Measurements from ENCODE around the gene AK9.

GRCh38 chr6:109467696-109468095, 223.3 kb downstream of the AK9 start:
- TF ChIP-seq, protein P1, sequence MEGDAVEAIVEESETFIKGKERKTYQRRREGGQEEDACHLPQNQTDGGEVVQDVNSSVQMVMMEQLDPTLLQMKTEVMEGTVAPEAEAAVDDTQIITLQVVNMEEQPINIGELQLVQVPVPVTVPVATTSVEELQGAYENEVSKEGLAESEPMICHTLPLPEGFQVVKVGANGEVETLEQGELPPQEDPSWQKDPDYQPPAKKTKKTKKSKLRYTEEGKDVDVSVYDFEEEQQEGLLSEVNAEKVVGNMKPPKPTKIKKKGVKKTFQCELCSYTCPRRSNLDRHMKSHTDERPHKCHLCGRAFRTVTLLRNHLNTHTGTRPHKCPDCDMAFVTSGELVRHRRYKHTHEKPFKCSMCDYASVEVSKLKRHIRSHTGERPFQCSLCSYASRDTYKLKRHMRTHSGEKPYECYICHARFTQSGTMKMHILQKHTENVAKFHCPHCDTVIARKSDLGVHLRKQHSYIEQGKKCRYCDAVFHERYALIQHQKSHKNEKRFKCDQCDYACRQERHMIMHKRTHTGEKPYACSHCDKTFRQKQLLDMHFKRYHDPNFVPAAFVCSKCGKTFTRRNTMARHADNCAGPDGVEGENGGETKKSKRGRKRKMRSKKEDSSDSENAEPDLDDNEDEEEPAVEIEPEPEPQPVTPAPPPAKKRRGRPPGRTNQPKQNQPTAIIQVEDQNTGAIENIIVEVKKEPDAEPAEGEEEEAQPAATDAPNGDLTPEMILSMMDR (IDR thresholded peaks at IDR 0.05 in 2 of 3, conservative IDR thresholded peaks at IDR 0.05 in 1 of 3; ENCODE audit: borderline replicate concordance in 1 of 3, insufficient read depth in 1 of 3, low read depth in 2 of 3, low read length in 2 of 3), result no peak
- TF ChIP-seq EZH2 (IDR thresholded peaks at IDR 0.05) (no peak), TCF7L2 (IDR thresholded peaks at IDR 0.05; ENCODE audit: borderline replicate concordance, extremely low read depth, insufficient read depth, insufficient read length) (no peak), EZH2phosphoT487 (IDR thresholded peaks at IDR 0.05; ENCODE audit: borderline replicate concordance) (no peak)
- TF ChIP-seq, protein P2, sequence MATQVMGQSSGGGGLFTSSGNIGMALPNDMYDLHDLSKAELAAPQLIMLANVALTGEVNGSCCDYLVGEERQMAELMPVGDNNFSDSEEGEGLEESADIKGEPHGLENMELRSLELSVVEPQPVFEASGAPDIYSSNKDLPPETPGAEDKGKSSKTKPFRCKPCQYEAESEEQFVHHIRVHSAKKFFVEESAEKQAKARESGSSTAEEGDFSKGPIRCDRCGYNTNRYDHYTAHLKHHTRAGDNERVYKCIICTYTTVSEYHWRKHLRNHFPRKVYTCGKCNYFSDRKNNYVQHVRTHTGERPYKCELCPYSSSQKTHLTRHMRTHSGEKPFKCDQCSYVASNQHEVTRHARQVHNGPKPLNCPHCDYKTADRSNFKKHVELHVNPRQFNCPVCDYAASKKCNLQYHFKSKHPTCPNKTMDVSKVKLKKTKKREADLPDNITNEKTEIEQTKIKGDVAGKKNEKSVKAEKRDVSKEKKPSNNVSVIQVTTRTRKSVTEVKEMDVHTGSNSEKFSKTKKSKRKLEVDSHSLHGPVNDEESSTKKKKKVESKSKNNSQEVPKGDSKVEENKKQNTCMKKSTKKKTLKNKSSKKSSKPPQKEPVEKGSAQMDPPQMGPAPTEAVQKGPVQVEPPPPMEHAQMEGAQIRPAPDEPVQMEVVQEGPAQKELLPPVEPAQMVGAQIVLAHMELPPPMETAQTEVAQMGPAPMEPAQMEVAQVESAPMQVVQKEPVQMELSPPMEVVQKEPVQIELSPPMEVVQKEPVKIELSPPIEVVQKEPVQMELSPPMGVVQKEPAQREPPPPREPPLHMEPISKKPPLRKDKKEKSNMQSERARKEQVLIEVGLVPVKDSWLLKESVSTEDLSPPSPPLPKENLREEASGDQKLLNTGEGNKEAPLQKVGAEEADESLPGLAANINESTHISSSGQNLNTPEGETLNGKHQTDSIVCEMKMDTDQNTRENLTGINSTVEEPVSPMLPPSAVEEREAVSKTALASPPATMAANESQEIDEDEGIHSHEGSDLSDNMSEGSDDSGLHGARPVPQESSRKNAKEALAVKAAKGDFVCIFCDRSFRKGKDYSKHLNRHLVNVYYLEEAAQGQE (IDR thresholded peaks at IDR 0.05; ENCODE audit: low read depth), result no peak
